ENCODE results near the gene WSB2. TPM values are rescaled to one million over a fixed set of nuclear protein-coding genes. Genes with fewer than 3 reads are reported as not detected.

The WSB2 gene
- total RNA-seq, 1 experiment from 2014 or later, result 112 TPM

DNA sequence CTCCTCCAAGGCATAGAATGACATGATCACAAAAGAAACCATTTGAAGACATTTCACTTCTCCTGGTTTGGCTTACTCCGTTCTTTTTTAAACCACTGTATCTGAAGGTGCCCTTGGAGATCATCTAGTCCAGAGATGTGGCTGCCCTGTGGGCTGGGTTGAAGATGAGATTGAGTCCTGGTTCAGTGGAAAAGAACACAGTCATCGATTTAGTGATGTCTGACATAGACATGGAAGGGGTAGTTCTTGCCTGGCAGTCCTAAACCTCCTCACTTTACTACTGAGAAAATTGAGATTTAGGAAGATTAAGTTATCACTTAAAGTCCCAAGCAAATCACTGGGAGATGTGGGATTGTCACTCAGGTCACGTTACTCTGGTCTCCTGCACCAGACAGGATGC is 40.1 kb upstream of the WSB2 start:
- CTCF ChIA-PET, result no interaction called here
- TF ChIP-seq, protein P1, sequence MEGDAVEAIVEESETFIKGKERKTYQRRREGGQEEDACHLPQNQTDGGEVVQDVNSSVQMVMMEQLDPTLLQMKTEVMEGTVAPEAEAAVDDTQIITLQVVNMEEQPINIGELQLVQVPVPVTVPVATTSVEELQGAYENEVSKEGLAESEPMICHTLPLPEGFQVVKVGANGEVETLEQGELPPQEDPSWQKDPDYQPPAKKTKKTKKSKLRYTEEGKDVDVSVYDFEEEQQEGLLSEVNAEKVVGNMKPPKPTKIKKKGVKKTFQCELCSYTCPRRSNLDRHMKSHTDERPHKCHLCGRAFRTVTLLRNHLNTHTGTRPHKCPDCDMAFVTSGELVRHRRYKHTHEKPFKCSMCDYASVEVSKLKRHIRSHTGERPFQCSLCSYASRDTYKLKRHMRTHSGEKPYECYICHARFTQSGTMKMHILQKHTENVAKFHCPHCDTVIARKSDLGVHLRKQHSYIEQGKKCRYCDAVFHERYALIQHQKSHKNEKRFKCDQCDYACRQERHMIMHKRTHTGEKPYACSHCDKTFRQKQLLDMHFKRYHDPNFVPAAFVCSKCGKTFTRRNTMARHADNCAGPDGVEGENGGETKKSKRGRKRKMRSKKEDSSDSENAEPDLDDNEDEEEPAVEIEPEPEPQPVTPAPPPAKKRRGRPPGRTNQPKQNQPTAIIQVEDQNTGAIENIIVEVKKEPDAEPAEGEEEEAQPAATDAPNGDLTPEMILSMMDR (IDR thresholded peaks at IDR 0.05; ENCODE audit: unreplicated experiment), result no peak
- no peak overlapping the region for H3K27ac Mint-ChIP-seq (ENCODE audit: unreplicated experiment)
- peaks cover 28% of the 10 kb centered on the region for H3K4me1 Mint-ChIP-seq (ENCODE audit: low read depth, unreplicated experiment)
- no peak for DNase-seq
- H3K27me3 Mint-ChIP-seq (ENCODE audit: unreplicated experiment), result no peaks in the 10 kb centered on the region
- H3K9me3 Mint-ChIP-seq (ENCODE audit: low read depth, unreplicated experiment), result no peaks in the 10 kb centered on the region
- H3K4me3 Mint-ChIP-seq (ENCODE audit: low read depth, unreplicated experiment), result no peak overlapping the region
- intact Hi-C loops (cut with micrococcal nuclease; ENCODE audit: unreplicated experiment), result loop anchor here (5.0 to 10.0 kb wide), 2 partner anchors 44 to 226 kb away; no protein-coding TSS in a partner anchor
- no TSS peak for BruUV-seq (replicated peaks)
- peaks cover 22% of the 10 kb centered on the region for H3K36me3 Mint-ChIP-seq (ENCODE audit: insufficient read depth, unreplicated experiment)

DNA sequence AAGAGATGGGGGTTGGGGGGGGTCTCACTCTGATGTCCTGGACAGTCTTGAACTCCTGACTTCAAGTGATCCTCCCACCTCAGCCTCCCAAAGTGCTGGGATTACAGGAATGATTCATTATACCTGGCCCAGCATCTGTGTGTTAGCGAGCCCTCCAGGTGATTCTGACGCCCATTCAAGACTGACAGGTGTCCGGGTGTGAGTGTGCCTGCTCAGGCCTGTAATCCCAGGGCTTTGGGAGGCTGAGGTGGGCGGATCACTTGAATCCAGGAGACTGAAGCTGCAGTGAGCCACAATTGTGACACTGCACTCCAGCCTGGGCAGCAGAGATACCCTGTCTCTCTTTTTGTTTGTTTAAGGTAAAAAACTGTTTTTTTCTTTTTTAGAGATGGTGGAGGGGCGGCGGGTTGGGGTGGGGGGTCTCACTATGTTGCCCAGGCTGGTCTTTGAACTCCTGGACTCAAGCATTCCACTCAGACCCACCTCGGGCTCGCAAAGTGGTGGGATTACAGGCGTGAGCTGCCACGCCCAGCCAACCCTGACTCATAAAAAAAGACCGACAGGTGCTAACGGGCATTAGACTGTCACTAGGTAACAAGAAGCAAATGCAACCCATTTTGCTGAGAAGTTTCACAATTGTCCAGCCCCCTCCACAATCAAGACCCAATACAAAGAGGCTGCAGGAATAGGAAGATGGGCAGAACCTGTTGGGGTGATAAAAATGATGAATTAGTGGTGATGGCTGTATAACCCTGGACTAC is 38.1 kb upstream of the WSB2 start:
- CTCF ChIA-PET, result no interaction called here
- Mint-ChIP-seq H3K36me3 (ENCODE audit: insufficient read depth, unreplicated experiment) (peaks cover 16% of the 10 kb centered on the region), H3K27ac (ENCODE audit: unreplicated experiment) (no peak overlapping the region), H3K27me3 (ENCODE audit: unreplicated experiment) (no peaks in the 10 kb centered on the region), H3K4me3 (ENCODE audit: low read depth, unreplicated experiment) (no peak overlapping the region), H3K9me3 (ENCODE audit: low read depth, unreplicated experiment) (no peaks in the 10 kb centered on the region), H3K4me1 (ENCODE audit: low read depth, unreplicated experiment) (peaks cover 25% of the 10 kb centered on the region)
- intact Hi-C loops (cut with micrococcal nuclease; ENCODE audit: unreplicated experiment), result no loop called here
- no TSS peak for BruUV-seq (replicated peaks)
- DNase-seq, result peak; percentile 41
- TF ChIP-seq, protein P1 (IDR thresholded peaks at IDR 0.05; ENCODE audit: unreplicated experiment), result no peak

DNA sequence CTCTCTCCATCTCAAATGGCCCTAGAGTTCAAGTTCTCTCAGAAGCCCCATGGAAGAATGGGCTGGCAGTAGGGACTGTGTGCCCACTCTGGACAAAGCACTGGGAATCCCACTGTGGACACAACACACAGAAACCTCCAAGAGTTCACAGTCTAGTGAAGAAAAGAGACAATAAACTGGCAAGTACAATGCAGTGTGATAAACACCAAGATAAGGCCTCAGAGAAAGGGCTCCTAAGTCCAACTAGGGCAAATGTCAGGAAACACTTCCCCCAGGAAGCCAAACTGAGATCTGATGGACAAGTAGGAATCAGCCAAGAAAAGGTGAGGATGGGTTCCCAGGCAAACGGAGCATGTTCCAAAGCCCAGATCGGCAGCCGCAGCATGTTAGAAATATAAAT is 37.4 kb upstream of the WSB2 start:
- DNase-seq, result no peak
- H3K27ac Mint-ChIP-seq (ENCODE audit: unreplicated experiment), result no peak overlapping the region
- H3K9me3 Mint-ChIP-seq (ENCODE audit: low read depth, unreplicated experiment), result no peaks in the 10 kb centered on the region
- no peak overlapping the region for H3K4me3 Mint-ChIP-seq (ENCODE audit: low read depth, unreplicated experiment)
- peaks cover 13% of the 10 kb centered on the region for H3K36me3 Mint-ChIP-seq (ENCODE audit: insufficient read depth, unreplicated experiment)
- intact Hi-C loops (cut with micrococcal nuclease; ENCODE audit: unreplicated experiment), result no loop called here
- peaks cover 25% of the 10 kb centered on the region for H3K4me1 Mint-ChIP-seq (ENCODE audit: low read depth, unreplicated experiment)
- TF ChIP-seq, protein P1 (IDR thresholded peaks at IDR 0.05; ENCODE audit: unreplicated experiment), result no peak
- CTCF ChIA-PET, result no interaction called here
- H3K27me3 Mint-ChIP-seq (ENCODE audit: unreplicated experiment), result no peaks in the 10 kb centered on the region
- BruUV-seq (replicated peaks), result no TSS peak

DNA sequence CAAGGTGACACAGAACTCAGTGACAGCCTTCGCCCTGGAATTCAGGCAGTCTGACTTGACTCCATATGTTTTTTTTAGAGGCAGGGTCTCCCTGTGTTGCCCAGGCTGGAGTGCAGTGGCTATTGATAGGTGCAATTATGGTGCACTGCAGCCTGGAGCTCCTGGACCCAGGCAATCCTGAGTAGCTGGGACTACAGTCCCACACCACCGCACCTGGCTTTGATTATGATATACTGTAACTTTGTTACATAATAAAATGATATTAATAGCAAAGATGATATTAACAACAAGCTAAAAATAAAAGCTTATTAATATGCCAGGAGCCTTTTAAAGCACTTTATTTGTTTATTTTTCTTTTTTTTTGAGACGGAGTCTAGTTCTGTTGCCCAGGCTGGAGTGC is 33.1 kb upstream of the WSB2 start:
- no peak for DNase-seq
- H3K9me3 Mint-ChIP-seq (ENCODE audit: low read depth, unreplicated experiment), result no peaks in the 10 kb centered on the region
- H3K4me1 Mint-ChIP-seq (ENCODE audit: low read depth, unreplicated experiment), result peaks cover 18% of the 10 kb centered on the region
- no peaks in the 10 kb centered on the region for H3K27me3 Mint-ChIP-seq (ENCODE audit: unreplicated experiment)
- H3K27ac Mint-ChIP-seq (ENCODE audit: unreplicated experiment), result no peak overlapping the region
- no peaks in the 10 kb centered on the region for H3K36me3 Mint-ChIP-seq (ENCODE audit: insufficient read depth, unreplicated experiment)
- TF ChIP-seq, protein P1 (IDR thresholded peaks at IDR 0.05; ENCODE audit: unreplicated experiment), result no peak
- intact Hi-C loops (cut with micrococcal nuclease; ENCODE audit: unreplicated experiment), result no loop called here
- no peak overlapping the region for H3K4me3 Mint-ChIP-seq (ENCODE audit: low read depth, unreplicated experiment)
- CTCF ChIA-PET, result no interaction called here
- no TSS peak for BruUV-seq (replicated peaks)

Data from Calu3 (cell line).